Stomach (tissue), 4 donors: Measurements from ENCODE around the gene VPS8.

Experiments used
- CTCF ChIP-seq, 7 experiments: fragments of 450-650 bp in 4 of 7; fragments of 200-600 bp in 3 of 7; sonication (generic) in 3 of 7; IDR thresholded peaks; one replicate each; pipeline ENCODE4 v1.5.1; 2016 to 2019; ENCODE audit warnings: antibody characterized with exemption in 7 of 7, control low read depth in 2 of 7, mild to moderate bottlenecking in 1 of 7
- EP300 ChIP-seq: sonication (generic); formaldehyde crosslinking; IDR thresholded peaks from one replicate; pipeline ENCODE4 v1.6.1; 2017; ENCODE audit warnings: antibody characterized with exemption

GRCh38 chr3:184827572-184827971 lies 15.6 kb downstream of the VPS8 start:
- TF ChIP-seq CTCF (IDR thresholded peaks at IDR 0.05) (no peak), EP300 (no peak)
